HCT116 (cell line): Measurements from ENCODE around the gene DDX1. TPM values are rescaled to one million over a fixed set of nuclear protein-coding genes. Genes with fewer than 3 reads are reported as not detected.

Experiments used
- ATAC-seq: fragments of 200-7000 bp; cut with Tn5 transposase; 2 replicates; pipeline ENCODE4 v1.9.1; 2020; ENCODE audit warnings: mild to moderate bottlenecking, moderate library complexity
- BruUV-seq: library from RNA; stranded (reverse); fragments of 400-500 nt; replicated peaks from 2 replicates; lab custom pipeline; 2021; lab: Mats Ljungman, UMichigan
- CTCF ChIA-PET: fragments of 300-600 bp; sonication (Branson Sonifier 250); formaldehyde crosslinking; loops from one replicate; lab custom pipeline; 2021; ENCODE audit warnings: antibody characterized with exemption; lab: Charles Lee
- POLR2A ChIA-PET: fragments of 300-600, 350-600 bp; sonication (Branson Sonifier 250); formaldehyde crosslinking; loops from one replicate; lab custom pipeline; 2021; ENCODE audit warnings: antibody characterized with exemption; lab: Charles Lee
- RAD21 ChIA-PET, 2 experiments: fragments of 300-600 bp; sonication (Branson Sonifier 250); formaldehyde crosslinking; loops; one replicate each; lab custom pipeline; 2023; ENCODE audit warnings: low total read pairs in 2 of 2; ENCODE audit not compliant: uncharacterized antibody in 2 of 2, unreplicated experiment in 2 of 2, low non-redundant PET in 1 of 2; lab: Charles Lee
- DNase-seq: peaks from one replicate; pipeline ENCODE4 v3.0.0-alpha.2; 2010; ENCODE audit warnings: low read depth, low spot score
- H2AFZ ChIP-seq: fragments of 200-600 bp; shearing (Covaris generic), sonication (generic); 2 replicates; pipeline ENCODE4 v1.6.1; 2017; ENCODE audit warnings: low read depth, mixed run types, mixed read lengths, antibody characterized with exemption, low read length; ENCODE audit not compliant: poor library complexity, severe bottlenecking
- H3K27ac ChIP-seq: 2 replicates; pipeline ENCODE4 v1.5.1; 2012; ENCODE audit warnings: low read depth, low read length
- H3K27me3 ChIP-seq: fragments of 200-600 bp; sonication (generic); 2 replicates; pipeline ENCODE4 v1.6.1; 2016; ENCODE audit warnings: mixed run types, low read length, mixed read lengths; ENCODE audit not compliant: insufficient read depth
- H3K36me3 ChIP-seq, 2 experiments: fragments of 200-500 bp in 1 of 2; fragments of 200-600 bp in 1 of 2; sonication (Bioruptor generic) in 1 of 2; sonication (generic) in 1 of 2; 2 replicates each; pipeline versions ENCODE4 v1.5.1 to v1.6.1; 2014 to 2016; ENCODE audit warnings: low read length in 2 of 2, inconsistent platforms in 1 of 2, mixed read lengths in 1 of 2, mixed run types in 1 of 2; ENCODE audit not compliant: insufficient read depth in 2 of 2, control insufficient read depth in 1 of 2
- H3K4me1 ChIP-seq, 2 experiments: fragments of 200-600 bp in 1 of 2; sonication (generic) in 1 of 2; 2 replicates each; pipeline versions ENCODE4 v1.5.1 to v1.6.1; 2012 to 2017; ENCODE audit warnings: low read length in 2 of 2, inconsistent platforms in 1 of 2, mild to moderate bottlenecking in 1 of 2, mixed read lengths in 1 of 2, mixed run types in 1 of 2, moderate library complexity in 1 of 2; ENCODE audit not compliant: insufficient read depth in 2 of 2, control insufficient read depth in 1 of 2
- H3K4me2 ChIP-seq: fragments of 200-600 bp; sonication (generic); 2 replicates; pipeline ENCODE4 v1.6.1; 2017; ENCODE audit warnings: mixed run types, low read length, mixed read lengths
- H3K4me3 ChIP-seq, 2 experiments: fragments of 200-600 bp in 1 of 2; sonication (generic) in 1 of 2; replicated peaks in 1 of 2; 2 replicates each; pipeline ENCODE4 v1.5.1; 2011 to 2016; ENCODE audit warnings: low read length in 2 of 2, control low read depth in 1 of 2, low read depth in 1 of 2, mild to moderate bottlenecking in 1 of 2, mixed read lengths in 1 of 2, mixed run types in 1 of 2
- H3K79me2 ChIP-seq: fragments of 200-600 bp; sonication (generic); 2 replicates; pipeline ENCODE4 v1.6.1; 2017; ENCODE audit warnings: mild to moderate bottlenecking, mixed run types, low read length, moderate library complexity, mixed read lengths; ENCODE audit not compliant: insufficient read depth
- H3K9ac ChIP-seq: fragments of 200-600 bp; sonication (generic); 2 replicates; pipeline ENCODE4 v1.6.1; 2016; ENCODE audit warnings: low read length, mixed read lengths
- H3K9me2 ChIP-seq: fragments of 200-600 bp; sonication (generic), shearing (Covaris generic); 2 replicates; pipeline ENCODE4 v1.6.1; 2017; ENCODE audit warnings: mixed run types, mild to moderate bottlenecking, moderate library complexity; ENCODE audit not compliant: insufficient read depth
- H3K9me3 ChIP-seq, 2 experiments: fragments of 200-500 bp in 1 of 2; fragments of 200-600 bp in 1 of 2; sonication (Bioruptor generic) in 1 of 2; sonication (generic) in 1 of 2; 2 replicates each; pipeline ENCODE4 v1.6.1; 2014 to 2017; ENCODE audit warnings: low read length in 2 of 2, mixed read lengths in 2 of 2, inconsistent platforms in 1 of 2, low read depth in 1 of 2, mild to moderate bottlenecking in 1 of 2, mixed run types in 1 of 2, moderate library complexity in 1 of 2; ENCODE audit not compliant: control insufficient read depth in 1 of 2, insufficient read depth in 1 of 2
- H4K20me1 ChIP-seq: fragments of 200-600 bp; sonication (generic), shearing (Covaris generic); 2 replicates; pipeline ENCODE4 v1.6.1; 2017; ENCODE audit warnings: mixed run types, mild to moderate bottlenecking, moderate library complexity; ENCODE audit not compliant: insufficient read depth
- CBX3 ChIP-seq: IDR thresholded peaks from 2 replicates; pipeline ENCODE4 v1.6.1; 2012; ENCODE audit warnings: low read depth
- CEBPB ChIP-seq: IDR thresholded peaks from 2 replicates; pipeline ENCODE4 v1.6.1; 2012; ENCODE audit warnings: low read depth
- EZH2 ChIP-seq: fragments of 200-600 bp; sonication (generic); IDR thresholded peaks from 2 replicates; pipeline ENCODE4 v1.6.1; 2017; ENCODE audit warnings: antibody characterized with exemption, mixed run types
- EZH2phosphoT487 ChIP-seq: fragments of 200-600 bp; IDR thresholded peaks from 2 replicates; pipeline ENCODE4 v1.6.1; 2018; ENCODE audit warnings: antibody characterized with exemption, borderline replicate concordance
- FOSL1 ChIP-seq: IDR thresholded peaks from 2 replicates; pipeline ENCODE4 v1.6.1; 2012; ENCODE audit warnings: low read depth
- POLR2A ChIP-seq: IDR thresholded peaks from 2 replicates; pipeline ENCODE4 v1.7.0; 2011; ENCODE audit warnings: borderline replicate concordance; ENCODE audit not compliant: insufficient read depth, insufficient read length; ENCODE audit errors: extremely low read depth
- RAD21 ChIP-seq: IDR thresholded peaks from 2 replicates; pipeline ENCODE4 v1.6.1; 2012; ENCODE audit warnings: low read depth, mild to moderate bottlenecking
- SIN3A ChIP-seq: IDR thresholded peaks from 2 replicates; pipeline ENCODE4 v1.6.1; 2012; ENCODE audit warnings: low read depth
- SP1 ChIP-seq: IDR thresholded peaks from 2 replicates; pipeline ENCODE4 v1.6.1; 2012; ENCODE audit warnings: low read depth
- SRF ChIP-seq: IDR thresholded peaks from 2 replicates; pipeline ENCODE4 v1.6.1; 2012; ENCODE audit warnings: low read depth
- TCF7L2 ChIP-seq: IDR thresholded peaks from 2 replicates; pipeline ENCODE4 v1.7.0; 2011; ENCODE audit warnings: borderline replicate concordance, inconsistent platforms; ENCODE audit not compliant: insufficient read depth, insufficient read length; ENCODE audit errors: extremely low read depth
- ZFX ChIP-seq: fragments of 450-650 bp; IDR thresholded peaks from 2 replicates; pipeline ENCODE4 v1.6.1; 2017
- intact Hi-C: fragments of 100-400 bp; cut with micrococcal nuclease; formaldehyde crosslinking; loops from 2 replicates; pipeline ENCODE4 v1.10.0; 2022
- total RNA-seq: library from RNA; stranded (reverse); gene quantifications from one replicate; pipeline ENCODE4 v1.2.1, GENCODE V29; 2021; ENCODE audit not compliant: unreplicated experiment
- TF ChIP-seq, protein P1 (sequence below): IDR thresholded peaks from 2 replicates; pipeline ENCODE4 v1.6.1; 2012; ENCODE audit warnings: low read depth
- TF ChIP-seq, protein P2 (sequence below): IDR thresholded peaks from 2 replicates; pipeline ENCODE4 v1.6.1; 2012
- TF ChIP-seq, protein P3 (sequence below): IDR thresholded peaks from 2 replicates; pipeline ENCODE4 v1.6.1; 2011; ENCODE audit warnings: mild to moderate bottlenecking, low read length, moderate library complexity; ENCODE audit not compliant: insufficient replicate concordance; ENCODE audit errors: extremely low read depth

The DDX1 gene
- total RNA-seq, 1 experiment from 2014 or later = 117 TPM

DNA sequence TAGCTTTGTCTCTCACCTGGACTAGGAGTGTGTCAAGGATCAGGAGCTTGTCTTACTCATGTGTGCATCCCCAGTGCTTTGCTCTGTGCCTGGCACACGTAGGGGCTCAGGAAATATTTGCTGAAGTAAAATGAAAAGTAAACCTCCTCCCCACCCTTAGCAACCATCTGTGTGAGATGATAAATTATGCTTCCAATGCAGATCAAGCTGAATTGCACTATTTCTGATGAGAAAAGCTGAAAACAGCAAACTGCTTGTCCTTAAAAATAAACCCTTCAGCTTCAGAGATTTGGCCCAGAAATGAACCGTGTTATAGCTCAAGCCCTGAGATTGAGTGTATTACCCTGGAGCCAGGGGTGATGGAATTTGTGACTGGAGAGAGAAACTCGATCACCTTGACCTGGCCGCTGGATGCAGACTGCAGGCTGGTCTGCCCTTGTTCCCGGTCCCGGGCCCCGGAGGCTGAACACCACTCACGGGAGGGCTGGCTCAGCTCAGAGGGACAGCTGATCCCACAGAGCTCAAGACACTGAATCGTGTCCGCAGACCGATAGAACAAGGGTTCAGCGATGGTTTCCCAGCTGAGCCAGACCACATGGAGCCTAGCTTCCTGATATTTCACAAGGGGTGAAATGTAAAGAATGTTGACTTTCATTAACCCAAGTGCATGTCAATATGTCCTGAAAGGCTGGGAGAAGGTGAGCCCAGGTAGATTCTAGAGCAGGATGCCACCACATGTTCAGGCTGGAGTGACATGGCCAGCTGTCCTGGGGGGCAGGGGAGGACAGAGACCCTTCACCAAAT, 50.5 kb downstream of the DDX1 start:
- Histone ChIP-seq H3K4me3 (no peak overlapping the region), H3K9ac (no peak overlapping the region)
- TF ChIP-seq, protein P1, sequence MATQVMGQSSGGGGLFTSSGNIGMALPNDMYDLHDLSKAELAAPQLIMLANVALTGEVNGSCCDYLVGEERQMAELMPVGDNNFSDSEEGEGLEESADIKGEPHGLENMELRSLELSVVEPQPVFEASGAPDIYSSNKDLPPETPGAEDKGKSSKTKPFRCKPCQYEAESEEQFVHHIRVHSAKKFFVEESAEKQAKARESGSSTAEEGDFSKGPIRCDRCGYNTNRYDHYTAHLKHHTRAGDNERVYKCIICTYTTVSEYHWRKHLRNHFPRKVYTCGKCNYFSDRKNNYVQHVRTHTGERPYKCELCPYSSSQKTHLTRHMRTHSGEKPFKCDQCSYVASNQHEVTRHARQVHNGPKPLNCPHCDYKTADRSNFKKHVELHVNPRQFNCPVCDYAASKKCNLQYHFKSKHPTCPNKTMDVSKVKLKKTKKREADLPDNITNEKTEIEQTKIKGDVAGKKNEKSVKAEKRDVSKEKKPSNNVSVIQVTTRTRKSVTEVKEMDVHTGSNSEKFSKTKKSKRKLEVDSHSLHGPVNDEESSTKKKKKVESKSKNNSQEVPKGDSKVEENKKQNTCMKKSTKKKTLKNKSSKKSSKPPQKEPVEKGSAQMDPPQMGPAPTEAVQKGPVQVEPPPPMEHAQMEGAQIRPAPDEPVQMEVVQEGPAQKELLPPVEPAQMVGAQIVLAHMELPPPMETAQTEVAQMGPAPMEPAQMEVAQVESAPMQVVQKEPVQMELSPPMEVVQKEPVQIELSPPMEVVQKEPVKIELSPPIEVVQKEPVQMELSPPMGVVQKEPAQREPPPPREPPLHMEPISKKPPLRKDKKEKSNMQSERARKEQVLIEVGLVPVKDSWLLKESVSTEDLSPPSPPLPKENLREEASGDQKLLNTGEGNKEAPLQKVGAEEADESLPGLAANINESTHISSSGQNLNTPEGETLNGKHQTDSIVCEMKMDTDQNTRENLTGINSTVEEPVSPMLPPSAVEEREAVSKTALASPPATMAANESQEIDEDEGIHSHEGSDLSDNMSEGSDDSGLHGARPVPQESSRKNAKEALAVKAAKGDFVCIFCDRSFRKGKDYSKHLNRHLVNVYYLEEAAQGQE = no peak
- no peak for TF ChIP-seq FOSL1
- TF ChIP-seq, protein P2, sequence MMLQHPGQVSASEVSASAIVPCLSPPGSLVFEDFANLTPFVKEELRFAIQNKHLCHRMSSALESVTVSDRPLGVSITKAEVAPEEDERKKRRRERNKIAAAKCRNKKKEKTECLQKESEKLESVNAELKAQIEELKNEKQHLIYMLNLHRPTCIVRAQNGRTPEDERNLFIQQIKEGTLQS = no peak
- TF ChIP-seq EZH2 = no peak
- no peak for TF ChIP-seq POLR2A
- TF ChIP-seq, protein P3, sequence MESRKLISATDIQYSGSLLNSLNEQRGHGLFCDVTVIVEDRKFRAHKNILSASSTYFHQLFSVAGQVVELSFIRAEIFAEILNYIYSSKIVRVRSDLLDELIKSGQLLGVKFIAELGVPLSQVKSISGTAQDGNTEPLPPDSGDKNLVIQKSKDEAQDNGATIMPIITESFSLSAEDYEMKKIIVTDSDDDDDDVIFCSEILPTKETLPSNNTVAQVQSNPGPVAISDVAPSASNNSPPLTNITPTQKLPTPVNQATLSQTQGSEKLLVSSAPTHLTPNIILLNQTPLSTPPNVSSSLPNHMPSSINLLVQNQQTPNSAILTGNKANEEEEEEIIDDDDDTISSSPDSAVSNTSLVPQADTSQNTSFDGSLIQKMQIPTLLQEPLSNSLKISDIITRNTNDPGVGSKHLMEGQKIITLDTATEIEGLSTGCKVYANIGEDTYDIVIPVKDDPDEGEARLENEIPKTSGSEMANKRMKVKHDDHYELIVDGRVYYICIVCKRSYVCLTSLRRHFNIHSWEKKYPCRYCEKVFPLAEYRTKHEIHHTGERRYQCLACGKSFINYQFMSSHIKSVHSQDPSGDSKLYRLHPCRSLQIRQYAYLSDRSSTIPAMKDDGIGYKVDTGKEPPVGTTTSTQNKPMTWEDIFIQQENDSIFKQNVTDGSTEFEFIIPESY = no peak
- no peak for TF ChIP-seq CEBPB
- TF ChIP-seq SRF = no peak
- no peak for TF ChIP-seq EZH2phosphoT487
- TF ChIP-seq ZFX = no peak
- TF ChIP-seq TCF7L2 = no peak
- no peak for TF ChIP-seq CBX3
- TF ChIP-seq SP1 = no peak
- TF ChIP-seq RAD21 = no peak
- no peak for TF ChIP-seq SIN3A
- TF ChIP-seq, all 23 proteins: peak for 0
- Histone ChIP-seq H3K79me2 (no peaks in the 10 kb centered on the region), H3K27ac (no peak overlapping the region), H3K4me2 (no peak overlapping the region), H3K27me3 (no peaks in the 10 kb centered on the region), H3K9me3 (no peaks in the 10 kb centered on the region), H3K36me3 (peaks cover 0 to 11% of the 10 kb centered on the region in 2 experiments; a peak in 1 of 4 replicates), H3K4me1 (peaks cover 0 to 4% of the 10 kb centered on the region in 2 experiments; a peak in 1 of 4 replicates), H3K9me2 (no peaks in the 10 kb centered on the region), H2AFZ (no peak overlapping the region), H4K20me1 (no peaks in the 10 kb centered on the region)
- no TSS peak for BruUV-seq
- intact Hi-C loops = no loop called here
- ATAC-seq = no peak
- RAD21 ChIA-PET = no interaction called here
- POLR2A ChIA-PET = interaction anchor here (0.6 kb wide), 1 partner anchor 630 kb away, joined by 3 read pairs; no protein-coding TSS in a partner anchor
- CTCF ChIA-PET = no interaction called here
- no peak for DNase-seq
